Epithelial cell of esophagus (primary cell): ENCODE data around the gene MUTYH.
"Not testable (repeated sequence)": the region's sequence is repeated elsewhere in the genome, so short reads cannot be mapped to it uniquely, and the experiment has no call there.

Experiments
- DNase-seq: peaks from one replicate; pipeline ENCODE4 v3.0.0; 2010; ENCODE audit warnings: low read depth
- H3K4me3 ChIP-seq: 2 replicates; pipeline ENCODE4 v1.5.1; 2011; ENCODE audit warnings: mild to moderate bottlenecking, low read length, control low read depth
- CTCF ChIP-seq: IDR thresholded peaks from 2 replicates; pipeline ENCODE4 v1.5.1; 2011; ENCODE audit warnings: low read depth, mild to moderate bottlenecking, low read length, control low read depth, inconsistent platforms; ENCODE audit not compliant: insufficient read depth; ENCODE audit errors: missing control alignments

MUTYH gene

GRCh38 chr1:45339789-45340558 is at the start of gene MUTYH, which contains the start of gene TOE1:
TSS of gene MUTYH (minus strand) at chr1:45340440. CDS start at chr1:45334505, 5,935 bp downstream.
TSS of gene TOE1 (plus strand) at chr1:45340170. CDS start at chr1:45340253, 83 bp downstream.
- peak within 1 kb of the TSS; percentile 92 for H3K4me3 ChIP-seq
- peak; percentile 91 for DNase-seq
- no peak for TF ChIP-seq CTCF

DNA sequence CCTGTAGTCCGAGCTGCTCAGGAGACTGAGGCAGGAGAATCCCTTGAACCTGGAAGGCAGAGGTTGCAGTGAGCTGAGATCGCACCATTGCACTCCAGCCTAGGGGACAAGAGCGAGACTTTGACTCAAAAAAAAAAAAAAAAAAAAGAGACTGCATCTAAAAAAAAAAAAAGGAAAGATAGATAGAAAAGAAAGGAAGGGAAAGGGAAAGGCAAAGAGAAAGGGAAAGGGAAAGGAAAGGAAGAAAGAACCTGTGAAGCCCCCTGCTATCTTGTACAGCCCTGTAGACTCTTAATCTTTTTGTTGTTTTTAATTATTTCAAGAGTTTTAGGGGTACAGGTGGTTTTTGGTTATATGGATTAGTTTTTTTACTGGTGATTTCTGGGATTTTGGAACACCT is 46.0 kb upstream of the MUTYH start:
- DNase-seq: no peak
- no peak for TF ChIP-seq CTCF
- no peak overlapping the region for H3K4me3 ChIP-seq

DNA sequence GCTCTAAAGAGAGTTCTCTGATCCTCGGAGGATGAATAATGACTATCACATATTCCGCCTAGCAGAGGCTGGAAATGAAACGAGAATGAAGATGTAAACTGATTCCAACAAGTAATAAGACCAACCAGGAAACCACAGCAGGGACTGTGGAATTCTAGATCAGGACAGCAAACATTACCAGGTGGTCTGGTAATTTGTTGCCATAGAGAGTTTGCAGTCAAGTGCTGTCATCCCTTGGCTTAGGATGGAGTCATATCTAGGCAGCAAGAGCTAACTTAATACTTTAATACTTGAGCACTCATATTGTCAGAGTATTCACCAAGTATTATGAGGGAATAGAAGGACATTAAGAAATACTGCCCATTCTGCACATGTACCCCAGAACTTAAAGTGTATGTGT is 45.1 kb upstream of the MUTYH start:
- DNase-seq: no peak
- H3K4me3 ChIP-seq: no peak overlapping the region
- no peak for TF ChIP-seq CTCF

DNA sequence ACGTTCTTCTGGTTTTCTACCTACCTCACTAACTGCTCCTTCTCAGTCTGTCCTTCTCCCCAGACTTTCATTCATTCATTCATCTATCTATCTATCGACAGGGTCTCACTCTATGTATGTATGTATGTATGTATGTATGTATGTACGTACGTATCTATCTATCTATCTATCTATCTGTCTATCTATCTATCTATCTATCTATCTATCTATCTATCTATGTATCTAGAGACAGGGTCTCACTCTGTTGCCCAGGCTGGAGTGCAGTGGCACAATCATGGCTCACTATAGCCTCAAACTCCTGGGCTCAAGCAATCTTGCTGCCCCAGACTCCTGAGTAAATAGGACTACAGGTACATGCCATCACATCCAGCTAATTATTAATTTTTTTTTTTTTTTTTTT is 44.0 kb upstream of the MUTYH start:
- not testable (repeated sequence) for H3K4me3 ChIP-seq, DNase-seq

DNA sequence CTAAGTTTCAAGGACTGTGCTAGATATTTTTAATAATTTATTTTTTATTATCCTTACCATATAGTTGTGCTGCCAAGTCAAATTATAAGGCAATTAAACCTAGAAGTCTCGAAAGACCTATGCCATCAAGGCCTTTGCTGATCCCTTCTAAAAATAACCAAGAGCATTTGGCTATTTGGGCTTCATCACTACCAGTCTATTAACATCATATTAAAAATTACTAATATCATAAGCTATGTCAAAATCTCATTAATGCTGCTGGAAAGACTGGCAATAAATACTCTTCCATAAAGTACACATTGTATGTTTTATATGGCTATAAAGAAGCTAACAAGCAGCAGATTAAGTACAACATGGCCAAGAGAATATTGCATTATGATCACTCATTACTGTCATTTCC is 43.0 kb upstream of the MUTYH start:
- no peak for DNase-seq
- no peak for TF ChIP-seq CTCF
- no peak overlapping the region for H3K4me3 ChIP-seq

DNA sequence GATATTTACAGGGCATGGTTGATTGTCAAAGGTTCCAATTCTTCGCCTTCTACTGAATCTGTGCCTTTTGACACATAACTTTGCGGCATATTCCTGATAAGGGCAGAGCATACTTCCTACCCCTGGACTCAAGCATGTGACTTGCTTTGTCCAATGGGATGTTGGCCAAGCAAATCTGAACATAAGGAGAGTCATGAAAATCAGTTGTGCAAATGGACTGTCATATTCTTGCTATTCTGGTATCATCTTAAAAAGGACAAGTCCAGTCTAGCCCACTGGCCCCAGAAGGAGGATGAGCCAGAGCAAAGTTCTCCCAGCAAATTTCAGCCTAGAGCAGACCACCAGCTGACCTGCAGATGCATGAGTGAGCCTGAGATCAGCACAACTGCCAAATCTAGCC is 41.0 kb upstream of the MUTYH start:
- TF ChIP-seq CTCF: no peak
- H3K4me3 ChIP-seq: no peak overlapping the region
- DNase-seq: peak; percentile 91

- no peak for TF ChIP-seq CTCF
- no peak overlapping the region for H3K4me3 ChIP-seq
- DNase-seq: no peak
These were observed 40.5 kb upstream of the MUTYH start for GRCh38 chr1:45380730-45381129.
